MCF 10A (cell line): Measurements from ENCODE around the gene HTR4. TPM values are rescaled to one million over a fixed set of nuclear protein-coding genes. Genes with fewer than 3 reads are reported as not detected.

Experiments
- BruUV-seq: library from RNA; stranded (reverse); fragments of 400-500 nt; replicated peaks from 2 replicates; lab custom pipeline; 2021; lab: Mats Ljungman, UMichigan
- CTCF ChIA-PET: fragments of 300-600 bp; sonication (Branson Sonifier 250); formaldehyde crosslinking; extraction: SDS; loops from one replicate; lab custom pipeline; 2021; ENCODE audit warnings: antibody characterized with exemption, inconsistent platforms; lab: Yijun Ruan, JAX
- POLR2A ChIA-PET: fragments of 300-600, 350-650 bp; sonication (Branson Sonifier 250); formaldehyde crosslinking; extraction: SDS; loops from one replicate; lab custom pipeline; 2020; ENCODE audit warnings: antibody characterized with exemption, inconsistent platforms; lab: Yijun Ruan, JAX
- DNase-seq: peaks from one replicate; pipeline ENCODE4 v3.0.0-alpha.2; 2018; ENCODE audit not compliant: unreplicated experiment
- H3K27ac Mint-ChIP-seq: one replicate; pipeline ENCODE4 v1.8.0; 2022; ENCODE audit warnings: mild to moderate bottlenecking, low read depth, mixed read lengths; ENCODE audit not compliant: unreplicated experiment
- H3K27me3 Mint-ChIP-seq: one replicate; pipeline ENCODE4 v1.8.0; 2022; ENCODE audit warnings: mixed read lengths; ENCODE audit not compliant: insufficient read depth, unreplicated experiment
- H3K36me3 Mint-ChIP-seq: one replicate; pipeline ENCODE4 v1.8.0; 2022; ENCODE audit warnings: mild to moderate bottlenecking, moderate library complexity, mixed read lengths; ENCODE audit not compliant: insufficient read depth, unreplicated experiment
- H3K4me1 Mint-ChIP-seq: one replicate; pipeline ENCODE4 v1.8.0; 2022; ENCODE audit warnings: mixed read lengths; ENCODE audit not compliant: insufficient read depth, unreplicated experiment
- H3K4me3 Mint-ChIP-seq: one replicate; pipeline ENCODE4 v1.8.0; 2022; ENCODE audit warnings: mild to moderate bottlenecking, moderate library complexity, mixed read lengths; ENCODE audit not compliant: unreplicated experiment
- H3K9me3 Mint-ChIP-seq: one replicate; pipeline ENCODE4 v1.8.0; 2022; ENCODE audit warnings: mixed read lengths; ENCODE audit not compliant: unreplicated experiment
- CTCF ChIP-seq: fragments of 200-600 bp; IDR thresholded peaks from one replicate; pipeline ENCODE4 v1.8.0; 2022; ENCODE audit warnings: antibody characterized with exemption, mild to moderate bottlenecking; ENCODE audit not compliant: unreplicated experiment
- intact Hi-C: fragments of 100-400 bp; cut with micrococcal nuclease; formaldehyde crosslinking; loops from 2 replicates; pipeline ENCODE4 v1.14.1; 2022
- total RNA-seq: library from RNA; stranded (reverse); gene quantifications from 2 replicates; pipeline ENCODE4 v1.2.3, GENCODE V29; 2022

Gene HTR4
- total RNA-seq, 1 experiment from 2014 or later, result not detected

- BruUV-seq, result no TSS peak
Observed at GRCh38 chr5:148458036-148458888, 196.1 kb downstream of the HTR4 start.

GRCh38 chr5:148457183-148457620 lies 197.1 kb downstream of the HTR4 start:
- no peaks in the 10 kb centered on the region for H3K4me1 Mint-ChIP-seq
- POLR2A ChIA-PET, result interaction anchor here (0.6 to 1.0 kb wide), 3 partner anchors 28 to 274 kb away, joined by 3 to 4 read pairs (median 3); no protein-coding TSS in a partner anchor
- peak; percentile 52 for TF ChIP-seq CTCF
- peaks cover 45% of the 10 kb centered on the region for H3K27me3 Mint-ChIP-seq
- H3K27ac Mint-ChIP-seq, result no peak overlapping the region
- DNase-seq, result peak; percentile 60
- CTCF ChIA-PET, result interaction anchor here (0.7 to 18.8 kb wide), 5 partner anchors 8 to 871 kb away, joined by 3 to 924 read pairs (median 4); no protein-coding TSS in a partner anchor
- no peak overlapping the region for H3K4me3 Mint-ChIP-seq
- BruUV-seq, result no TSS peak
- peaks cover 6% of the 10 kb centered on the region for H3K36me3 Mint-ChIP-seq
- intact Hi-C loops, result loop anchor here (1.0 kb wide), 1 partner anchor 278 kb away; no protein-coding TSS in a partner anchor
- no peaks in the 10 kb centered on the region for H3K9me3 Mint-ChIP-seq

More at GRCh38 chr5:148458036-148458888, 196.1 kb downstream of the HTR4 start:
- H3K36me3 Mint-ChIP-seq, result peaks cover 6% of the 10 kb centered on the region
- H3K4me3 Mint-ChIP-seq, result no peak overlapping the region
- no peaks in the 10 kb centered on the region for H3K9me3 Mint-ChIP-seq
- no peak for TF ChIP-seq CTCF
- DNase-seq, result no peak
- H3K27ac Mint-ChIP-seq, result no peak overlapping the region
- intact Hi-C loops, result no loop called here
- POLR2A ChIA-PET, result interaction anchor here (0.8 kb wide), 1 partner anchor 272 kb away, joined by 3 read pairs; no protein-coding TSS in a partner anchor
- peaks cover 50% of the 10 kb centered on the region for H3K27me3 Mint-ChIP-seq
- CTCF ChIA-PET, result interaction anchor here (0.9 to 2.8 kb wide), 7 partner anchors 10 to 289 kb away, joined by 3 to 10 read pairs (median 4); no protein-coding TSS in a partner anchor
- no peaks in the 10 kb centered on the region for H3K4me1 Mint-ChIP-seq

GRCh38 chr5:148455185-148455584 lies 199.1 kb downstream of the HTR4 start:
- no peak for DNase-seq
- H3K9me3 Mint-ChIP-seq, result no peaks in the 10 kb centered on the region
- intact Hi-C loops, result no loop called here
- peaks cover 6% of the 10 kb centered on the region for H3K36me3 Mint-ChIP-seq
- POLR2A ChIA-PET, result no interaction called here
- BruUV-seq, result no TSS peak
- CTCF ChIA-PET, result interaction anchor here (0.6 to 18.8 kb wide), 3 partner anchors 12 to 277 kb away, joined by 3 to 924 read pairs (median 17); no protein-coding TSS in a partner anchor
- H3K27ac Mint-ChIP-seq, result no peak overlapping the region
- no peak overlapping the region for H3K4me3 Mint-ChIP-seq
- TF ChIP-seq CTCF, result no peak
- peaks cover 25% of the 10 kb centered on the region for H3K27me3 Mint-ChIP-seq
- H3K4me1 Mint-ChIP-seq, result no peaks in the 10 kb centered on the region

- H3K9me3 Mint-ChIP-seq, result no peaks in the 10 kb centered on the region
- peaks cover 6% of the 10 kb centered on the region for H3K36me3 Mint-ChIP-seq
- H3K27ac Mint-ChIP-seq, result no peak overlapping the region
- intact Hi-C loops, result no loop called here
- H3K4me3 Mint-ChIP-seq, result no peak overlapping the region
- peaks cover 18% of the 10 kb centered on the region for H3K27me3 Mint-ChIP-seq
- ChIA-PET CTCF (interaction anchor here (1.2 to 18.8 kb wide), 3 partner anchors 9 to 278 kb away, joined by 3 to 924 read pairs (median 29); no protein-coding TSS in a partner anchor), POLR2A (no interaction called here)
- H3K4me1 Mint-ChIP-seq, result no peaks in the 10 kb centered on the region
- DNase-seq, result no peak
- BruUV-seq, result no TSS peak
- TF ChIP-seq CTCF, result no peak
Observed at GRCh38 chr5:148454576-148454975, 199.8 kb downstream of the HTR4 start.
